HepG2 (cell line): ENCODE data around the gene PLCB1. TPM values are rescaled to one million over a fixed set of nuclear protein-coding genes. Genes with fewer than 3 reads are reported as not detected.

Source experiments
- ATAC-seq: fragments of 200-7000 bp; cut with Tn5 transposase; 3 replicates; pipeline ENCODE4 v1.9.1; 2020; ENCODE audit warnings: mild to moderate bottlenecking, moderate library complexity
- BruUV-seq: library from RNA; stranded (reverse); fragments of 400-500 nt; replicated peaks from 2 replicates; lab custom pipeline; 2021; lab: Mats Ljungman, UMichigan
- CTCF ChIA-PET: fragments of 300-600 bp; formaldehyde crosslinking; extraction: SDS; loops from one replicate; lab custom pipeline; 2021; ENCODE audit warnings: low total read pairs, inconsistent platforms, low intra/inter-chr PET ratio; lab: Yijun Ruan, JAX
- POLR2A ChIA-PET: fragments of 350-600 bp; sonication (Branson Sonifier 250); formaldehyde crosslinking; loops from one replicate; lab custom pipeline; 2020; ENCODE audit warnings: antibody characterized with exemption, inconsistent platforms; lab: Yijun Ruan, JAX
- DNase-seq: peaks from one replicate; pipeline ENCODE4 v3.0.0-alpha.2; 2015; ENCODE audit warnings: low spot score
- FAIRE-seq: peaks from 3 replicates; lab custom pipeline; 2011; peaks lifted over from hg19 to GRCh38; lab: Jason Lieb, UNC
- H2AFZ ChIP-seq: one replicate; pipeline ENCODE4 v1.6.1; 2011; ENCODE audit warnings: low read length, inconsistent platforms
- H3K27ac ChIP-seq: fragments of 300-600 bp; 3 replicates; pipeline ENCODE4 v1.8.0; 2011; ENCODE audit warnings: mixed run types, mild to moderate bottlenecking, mixed read lengths, low read length, inconsistent platforms; ENCODE audit not compliant: insufficient read depth; ENCODE audit errors: extremely low read length
- H3K27me3 ChIP-seq, 2 experiments: fragments of 200-600 bp in 1 of 2; 2 replicates in 1 of 2; 3 replicates in 1 of 2; pipeline versions ENCODE4 v1.6.0 to v1.8.0; 2011; ENCODE audit warnings: low read length in 2 of 2, mild to moderate bottlenecking in 2 of 2, moderate library complexity in 2 of 2, inconsistent platforms in 1 of 2; ENCODE audit not compliant: insufficient read depth in 2 of 2, control insufficient read depth in 1 of 2
- H3K36me3 ChIP-seq, 2 experiments: fragments of 200-600 bp in 1 of 2; replicated peaks in 1 of 2; 2 replicates in 1 of 2; 3 replicates in 1 of 2; pipeline versions ENCODE4 v1.5.1 to v1.8.0; 2011; ENCODE audit warnings: low read length in 2 of 2, inconsistent platforms in 1 of 2; ENCODE audit not compliant: insufficient read depth in 2 of 2, control insufficient read depth in 1 of 2
- H3K4me1 ChIP-seq: 2 replicates; pipeline ENCODE4 v1.5.1; 2012; ENCODE audit warnings: low read length, inconsistent platforms; ENCODE audit not compliant: insufficient read depth
- H3K4me2 ChIP-seq: 2 replicates; pipeline ENCODE4 v1.6.0; 2011; ENCODE audit warnings: low read depth, low read length, inconsistent platforms
- H3K4me3 ChIP-seq, 3 experiments: fragments of 200-600 bp in 1 of 3; sonication (generic), shearing (Covaris generic) in 1 of 3; replicated peaks in 1 of 3; 2 replicates each; pipeline ENCODE4 v1.5.1; 2011 to 2016; ENCODE audit warnings: low read length in 3 of 3, inconsistent platforms in 2 of 3, low read depth in 2 of 3, mild to moderate bottlenecking in 2 of 3, control low read depth in 1 of 3, mixed read lengths in 1 of 3; ENCODE audit not compliant: insufficient read depth in 1 of 3
- H3K79me2 ChIP-seq: one replicate; pipeline ENCODE4 v1.6.1; 2011; ENCODE audit warnings: low read length, inconsistent platforms; ENCODE audit not compliant: insufficient read depth
- H3K9ac ChIP-seq: 2 replicates; pipeline ENCODE4 v1.6.0; 2011; ENCODE audit warnings: mild to moderate bottlenecking, low read depth, low read length, inconsistent platforms; ENCODE audit not compliant: insufficient read depth
- H3K9me3 ChIP-seq: 2 replicates; pipeline ENCODE4 v1.5.1; 2012; ENCODE audit warnings: mild to moderate bottlenecking, low read length
- H4K20me1 ChIP-seq: 2 replicates; pipeline ENCODE4 v1.6.0; 2011; ENCODE audit warnings: inconsistent platforms, mild to moderate bottlenecking, low read length, moderate library complexity; ENCODE audit not compliant: insufficient read depth
- HNRNPUL1 ChIP-seq: fragments of 200-400 bp; formaldehyde crosslinking; IDR thresholded peaks from 2 replicates; pipeline ENCODE4 v1.6.1; 2017; ENCODE audit warnings: low read depth, mild to moderate bottlenecking, low read length, moderate library complexity
- ZBTB33 ChIP-seq: sonication (generic); formaldehyde crosslinking; IDR thresholded peaks from 2 replicates; pipeline ENCODE4 v1.4.0; 2020; ENCODE audit warnings: missing genetic modification reagents
- ZNF180 ChIP-seq: sonication (generic); formaldehyde crosslinking; IDR thresholded peaks from 2 replicates; pipeline ENCODE4 v1.4.0; 2020; ENCODE audit warnings: low read depth, missing genetic modification reagents, borderline replicate concordance
- ZNF326 ChIP-seq: sonication (generic); formaldehyde crosslinking; IDR thresholded peaks from 2 replicates; pipeline ENCODE4 v1.4.0; 2020; ENCODE audit warnings: missing genetic modification reagents, borderline replicate concordance
- ZNF569 ChIP-seq: sonication (generic); formaldehyde crosslinking; IDR thresholded peaks from 2 replicates; pipeline ENCODE4 v1.5.0; 2020; ENCODE audit warnings: mild to moderate bottlenecking, missing genetic modification reagents, moderate library complexity, borderline replicate concordance
- in situ Hi-C: cut with HindIII; loops from 2 replicates; pipeline ENCODE4 v1.10.0; 2017; ENCODE audit warnings: low pct_unique_long_range_greater_than_20kb; ENCODE audit not compliant: extremely low pct_ligation_motif_present
- intact Hi-C: fragments of 100-400 bp; cut with micrococcal nuclease; formaldehyde crosslinking; loops from one replicate; pipeline ENCODE4 v1.10.0; 2022; ENCODE audit not compliant: unreplicated experiment
- polyA plus RNA-seq, 8 experiments: library from polyadenylated mRNA; depleted of rRNA in 3 of 8; stranded (reverse) in 7 of 8; unstranded in 1 of 8; fragments of >200 nt; fragmentation: Illumina TruSeq in 4 of 8; extraction: Trizol in 4 of 8; gene quantifications; 2 replicates each; pipeline versions ENCODE4 v1.2.1 to v1.2.3, GENCODE V29; 2011 to 2016; ENCODE audit warnings: low read depth in 4 of 8, missing spikeins in 1 of 8, mixed read lengths in 1 of 8; ENCODE audit not compliant: insufficient read depth in 1 of 8
- total RNA-seq, 5 experiments: library from RNA; depleted of rRNA; stranded (reverse); fragments of >200 nt; fragmentation: Illumina TruSeq; extraction: Trizol; gene quantifications; 2 replicates each; pipeline ENCODE4 v1.2.3, GENCODE V29; 2016; ENCODE audit warnings: low read depth in 1 of 5

PLCB1 gene
- total and polyA plus RNA-seq, 2 of the 13 experiments (the other 11 are each of a cell fraction or from before 2014, with no cell fraction given): 42.4 to 55.9 TPM

- Histone ChIP-seq H3K4me3 (peak overlapping the region in 2 of 3 experiments; percentile 57 to 64; a peak in 4 of 6 replicates), H3K4me2 (peak overlapping the region; percentile 80), H2AFZ (no peak overlapping the region), H3K36me3 (peaks cover 0 to 8% of the 10 kb centered on the region in 2 experiments; a peak in 4 of 5 replicates), H3K4me1 (peaks cover 37% of the 10 kb centered on the region), H3K27ac (no peak overlapping the region), H3K79me2 (peaks cover 24% of the 10 kb centered on the region)
- ATAC-seq (no peak), FAIRE-seq (no peak), DNase-seq (no peak)
- in situ Hi-C loops: no loop called here
- no TSS peak for BruUV-seq
- CTCF ChIA-PET: no interaction called here
- TF ChIP-seq ZBTB33 (CRISPR knock-in tag) (no peak), HNRNPUL1 (no peak), ZNF569 (0 out of 2 replicates have a peak, but pooled peaks have one; percentile 45), ZNF326 (no peak), ZNF180 (CRISPR knock-in tag) (0 out of 2 replicates have a peak, but pooled peaks have one; percentile 17)
- TF ChIP-seq, all 625 proteins: peak for 2
- intact Hi-C loops: no loop called here
- H3K9me3 ChIP-seq: no peaks in the 10 kb centered on the region
- peak overlapping the region; percentile 70 for H3K9ac ChIP-seq
- POLR2A ChIA-PET: interaction anchor here (1.0 to 2.5 kb wide), 5 partner anchors 7 to 160 kb away, joined by 3 to 24 read pairs (median 5); no protein-coding TSS in a partner anchor
- no peaks in the 10 kb centered on the region for H3K27me3 ChIP-seq
- no peaks in the 10 kb centered on the region for H4K20me1 ChIP-seq
Measured at GRCh38 chr20:8115436-8115835, 16.6 kb upstream of the PLCB1 start.
